NOMO-1 (cell line): ENCODE data around the gene PKD2L1.
"Not testable (repeated sequence)": the region's sequence is repeated elsewhere in the genome, so short reads cannot be mapped to it uniquely, and the experiment has no call there.

Source experiments
- DNase-seq, 2 experiments: peaks; one replicate each; lab custom pipeline; 2025; ENCODE audit not compliant: unreplicated experiment in 2 of 2; lab: John Stamatoyannopoulos, UW

The PKD2L1 gene

GRCh38 chr10:100334762-100335161, 4.7 kb upstream of the PKD2L1 start:
- DNase-seq: no peak

GRCh38 chr10:100333661-100334440, 3.8 kb upstream of the PKD2L1 start:
- no peak for DNase-seq

- DNase-seq: no peak
Measured at GRCh38 chr10:100333106-100333505, 3.1 kb upstream of the PKD2L1 start.

GRCh38 chr10:100328198-100328597, 1.8 kb downstream of the PKD2L1 start:
- DNase-seq: no peak

- DNase-seq: no peak
Measured at GRCh38 chr10:100327718-100328009, 2.4 kb downstream of the PKD2L1 start.

- peak; percentile 90 to 97 for DNase-seq
Measured at GRCh38 chr10:100327007-100327717, 2.9 kb downstream of the PKD2L1 start.

GRCh38 chr10:100325158-100325557, 4.9 kb downstream of the PKD2L1 start:
- DNase-seq: no peak

- DNase-seq: no peak
Measured at GRCh38 chr10:100319707-100320402, 10.2 kb downstream of the PKD2L1 start.

- no peak for DNase-seq
Measured at GRCh38 chr10:100318207-100318606, 11.8 kb downstream of the PKD2L1 start.

- DNase-seq: no peak
Measured at GRCh38 chr10:100315615-100316014, 14.4 kb downstream of the PKD2L1 start.

- DNase-seq: no peak
Measured at GRCh38 chr10:100311298-100311697, 18.7 kb downstream of the PKD2L1 start.

- DNase-seq: no peak
Measured at GRCh38 chr10:100307684-100308083, 22.3 kb downstream of the PKD2L1 start.

GRCh38 chr10:100306861-100307260, 23.2 kb downstream of the PKD2L1 start:
- DNase-seq: no peak

- DNase-seq: no peak
Measured at GRCh38 chr10:100304414-100304813, 25.6 kb downstream of the PKD2L1 start.

GRCh38 chr10:100303724-100304319, 26.2 kb downstream of the PKD2L1 start:
- DNase-seq: peak; percentile 18 to 50

- DNase-seq: not testable (repeated sequence)
Measured at GRCh38 chr10:100301123-100301522, 28.9 kb downstream of the PKD2L1 start.

- DNase-seq: no peak
Measured at GRCh38 chr10:100297242-100297641, 32.8 kb downstream of the PKD2L1 start.

- DNase-seq: no peak
Measured at GRCh38 chr10:100293066-100293465, 37.0 kb downstream of the PKD2L1 start.

GRCh38 chr10:100292300-100292699, 37.7 kb downstream of the PKD2L1 start:
- peak in 1 of 2 experiments; percentile 26 for DNase-seq

- DNase-seq: peak; percentile 51 to 84
Measured at GRCh38 chr10:100291356-100291755, 38.7 kb downstream of the PKD2L1 start.

GRCh38 chr10:100289641-100290040, 40.4 kb downstream of the PKD2L1 start:
- DNase-seq: no peak
